Measurements from ENCODE around the gene NFYB. TPM values are rescaled to one million over a fixed set of nuclear protein-coding genes. Genes with fewer than 3 reads are reported as not detected.

NFYB gene
- total and polyA plus RNA-seq, 11 donors, result 20.3 to 58.7 (median 23.8) TPM

DNA sequence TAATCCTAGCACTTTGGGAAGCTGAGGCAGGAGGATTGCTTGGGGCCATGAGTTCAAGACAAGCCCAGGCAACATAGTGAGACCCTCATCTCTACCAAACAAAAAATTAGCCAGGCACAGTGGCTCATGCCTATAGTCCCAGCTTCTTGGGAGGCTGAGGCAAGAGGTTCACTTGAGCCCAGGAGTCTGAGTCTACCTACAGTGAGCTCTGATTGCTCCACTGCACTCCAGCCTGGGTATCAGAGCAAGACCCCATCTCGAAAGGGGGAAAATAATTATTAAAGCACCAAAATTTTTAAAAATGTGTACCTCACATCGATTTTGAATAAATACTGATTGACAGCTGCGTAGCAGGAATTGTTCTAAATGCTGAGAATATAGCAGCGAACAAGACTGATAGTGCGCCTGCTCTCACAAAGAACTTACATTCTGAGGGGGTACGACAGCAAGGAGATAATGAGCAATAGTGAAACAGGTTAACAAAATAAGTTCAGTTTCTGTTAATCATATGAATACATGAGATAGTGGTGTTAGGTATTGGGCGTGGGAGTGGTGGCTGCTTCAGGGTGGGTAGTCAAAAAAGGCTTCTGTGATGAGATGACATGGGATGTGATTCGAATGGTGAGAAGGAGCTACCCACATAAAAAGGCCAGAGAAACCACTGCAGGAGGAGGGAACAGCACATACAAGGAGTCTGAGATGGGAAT is 54.1 kb downstream of the NFYB start:
- Histone ChIP-seq H3K27ac (no peak overlapping the region), H3K4me1 (peaks cover 0 to 17% (median 8%) of the 10 kb centered on the region in 12 donors), H3K9me3 (no peaks in the 10 kb centered on the region), H3K27me3 (no peaks in the 10 kb centered on the region), H3K4me3 (no peak overlapping the region), H3K36me3 (peaks cover 0 to 99% (median 82%) of the 10 kb centered on the region in 9 donors)
- 90 to 94% (median 92%) methylated on average over 8 of the region's 8 CpGs for WGBS, 4 donors
- no peak for DNase-seq
- intact Hi-C loops (cut with DNase I), result no loop called here
- no peak for ATAC-seq
- TF ChIP-seq POLR2A (IDR thresholded peaks at IDR 0.05), result no peak
- TF ChIP-seq, protein P1, sequence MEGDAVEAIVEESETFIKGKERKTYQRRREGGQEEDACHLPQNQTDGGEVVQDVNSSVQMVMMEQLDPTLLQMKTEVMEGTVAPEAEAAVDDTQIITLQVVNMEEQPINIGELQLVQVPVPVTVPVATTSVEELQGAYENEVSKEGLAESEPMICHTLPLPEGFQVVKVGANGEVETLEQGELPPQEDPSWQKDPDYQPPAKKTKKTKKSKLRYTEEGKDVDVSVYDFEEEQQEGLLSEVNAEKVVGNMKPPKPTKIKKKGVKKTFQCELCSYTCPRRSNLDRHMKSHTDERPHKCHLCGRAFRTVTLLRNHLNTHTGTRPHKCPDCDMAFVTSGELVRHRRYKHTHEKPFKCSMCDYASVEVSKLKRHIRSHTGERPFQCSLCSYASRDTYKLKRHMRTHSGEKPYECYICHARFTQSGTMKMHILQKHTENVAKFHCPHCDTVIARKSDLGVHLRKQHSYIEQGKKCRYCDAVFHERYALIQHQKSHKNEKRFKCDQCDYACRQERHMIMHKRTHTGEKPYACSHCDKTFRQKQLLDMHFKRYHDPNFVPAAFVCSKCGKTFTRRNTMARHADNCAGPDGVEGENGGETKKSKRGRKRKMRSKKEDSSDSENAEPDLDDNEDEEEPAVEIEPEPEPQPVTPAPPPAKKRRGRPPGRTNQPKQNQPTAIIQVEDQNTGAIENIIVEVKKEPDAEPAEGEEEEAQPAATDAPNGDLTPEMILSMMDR (IDR thresholded peaks at IDR 0.05), result no peak

DNA sequence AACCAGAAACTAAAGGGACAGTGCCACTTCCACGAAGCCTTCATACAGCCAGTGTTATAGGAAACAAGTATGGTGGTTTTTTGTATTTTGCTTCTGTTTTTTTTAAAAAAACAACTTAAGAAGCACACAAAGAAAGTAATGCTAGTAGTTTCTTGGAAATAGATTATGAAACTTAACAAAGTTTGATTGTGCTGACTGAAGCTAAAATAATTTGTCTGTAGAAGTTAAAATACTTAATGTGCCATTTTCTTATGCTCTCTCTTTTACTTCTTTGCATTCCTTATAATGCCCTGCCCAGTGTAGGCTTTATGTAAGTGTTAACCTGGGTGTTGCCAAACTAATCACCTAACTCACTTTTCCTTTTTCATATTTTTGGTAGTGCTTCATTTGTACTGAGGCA is 57.2 kb downstream of the NFYB start:
- Histone ChIP-seq H3K4me1 (peaks cover 0 to 17% (median 8%) of the 10 kb centered on the region in 12 donors), H3K4me3 (no peak overlapping the region), H3K27ac (peak overlapping the region in 1 of 12 donors; percentile 16), H3K27me3 (no peaks in the 10 kb centered on the region), H3K9me3 (no peaks in the 10 kb centered on the region), H3K36me3 (peaks cover 0 to 85% (median 58%) of the 10 kb centered on the region in 9 donors)
- WGBS, 4 donors, result 87 to 95% (median 92%) methylated on average over 1 of the region's 1 CpG
- ATAC-seq (no peak), DNase-seq (no peak)
- no peak for TF ChIP-seq POLR2A (IDR thresholded peaks at IDR 0.05)
- intact Hi-C loops (cut with DNase I), result no loop called here

DNA sequence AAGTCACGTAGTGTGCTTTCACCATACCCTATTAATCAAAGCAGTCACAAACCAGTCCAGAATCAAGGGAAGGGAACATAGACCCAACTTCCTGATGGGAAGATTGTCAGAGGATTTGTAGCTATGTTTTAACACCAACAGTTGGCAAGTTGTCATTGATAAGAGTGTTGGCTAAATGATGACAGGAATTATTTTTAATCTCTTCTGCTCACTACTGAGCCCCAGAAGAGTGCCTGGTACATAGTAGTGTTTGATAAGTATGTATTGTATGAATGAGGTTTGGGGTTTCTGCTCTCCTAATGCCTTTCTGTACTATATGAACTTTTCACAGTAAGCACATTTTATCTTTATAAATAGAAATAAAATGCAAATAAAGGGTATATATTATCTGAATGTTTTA is 59.0 kb downstream of the NFYB start:
- Histone ChIP-seq H3K27me3 (no peaks in the 10 kb centered on the region), H3K27ac (no peak overlapping the region), H3K9me3 (no peaks in the 10 kb centered on the region), H3K4me1 (peaks cover 0 to 17% (median 7%) of the 10 kb centered on the region in 12 donors), H3K4me3 (no peak overlapping the region), H3K36me3 (peaks cover 0 to 81% (median 54%) of the 10 kb centered on the region in 9 donors)
- intact Hi-C loops (cut with DNase I), result no loop called here
- DNase-seq, result no peak
- no peak for TF ChIP-seq POLR2A (IDR thresholded peaks at IDR 0.05)
- TF ChIP-seq, protein P1 (IDR thresholded peaks at IDR 0.05), result no peak
- ATAC-seq, result peak; percentile 51 to 92 (median 79)
- 60 to 75% (median 64%) methylated on average over 1 of the region's 1 CpG for WGBS, 4 donors

DNA sequence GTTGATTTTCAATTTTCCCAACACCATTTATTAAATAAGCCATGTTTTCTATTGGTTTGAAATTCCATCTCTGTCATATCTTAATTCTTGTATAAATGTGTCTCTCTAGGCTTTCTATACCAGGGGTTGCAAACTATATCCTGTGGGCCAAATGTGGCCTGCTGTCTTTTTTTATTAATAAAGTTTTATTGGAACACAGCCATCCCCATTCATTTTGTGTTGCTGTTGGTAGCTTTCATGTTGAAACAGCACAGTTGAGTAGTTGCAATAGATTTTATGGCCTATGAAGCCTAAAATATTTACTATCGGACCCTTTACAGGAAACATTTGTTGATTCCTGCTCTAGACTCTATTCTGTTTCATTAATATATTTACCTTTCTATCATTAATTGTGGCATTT is 64.3 kb downstream of the NFYB start:
- intact Hi-C loops (cut with DNase I), result no loop called here
- H3K4me1 ChIP-seq, result peaks cover 0 to 2% (median 0%) of the 10 kb centered on the region in 12 donors
- no peaks in the 10 kb centered on the region for H3K9me3 ChIP-seq
- no peak overlapping the region for H3K27ac ChIP-seq
- TF ChIP-seq, protein P1 (IDR thresholded peaks at IDR 0.05), result no peak
- TF ChIP-seq POLR2A (IDR thresholded peaks at IDR 0.05), result no peak
- no peak for ATAC-seq
- no peak overlapping the region for H3K4me3 ChIP-seq
- H3K36me3 ChIP-seq, result peaks cover 0 to 78% (median 56%) of the 10 kb centered on the region in 9 donors
- 86 to 97% (median 93%) methylated on average over 1 of the region's 1 CpG for WGBS, 4 donors
- H3K27me3 ChIP-seq, result no peaks in the 10 kb centered on the region
- no peak for DNase-seq
